ENCODE measurements around the gene PIANP.
A peak's percentile ranks its signal among the peaks of the same experiment; 100 is the strongest.

Gene PIANP

GRCh38 chr12:6653342-6653741 lies 47.3 kb downstream of the PIANP start:
- DNase-seq (ENCODE audit: low read depth), result no peak
- no peak overlapping the region for H3K4me3 ChIP-seq (ENCODE audit: low read length)
- no peak for TF ChIP-seq CTCF (IDR thresholded peaks at IDR 0.05; ENCODE audit: insufficient read depth, low read depth, low read length, missing control alignments)

- H3K4me3 ChIP-seq (ENCODE audit: low read length), result no peak overlapping the region
- TF ChIP-seq CTCF (IDR thresholded peaks at IDR 0.05; ENCODE audit: insufficient read depth, low read depth, low read length, missing control alignments), result no peak
- no peak for DNase-seq (ENCODE audit: low read depth)
These were observed 48.2 kb downstream of the PIANP start for GRCh38 chr12:6652391-6652790.

GRCh38 chr12:6650832-6651231 lies 49.8 kb downstream of the PIANP start:
- DNase-seq (ENCODE audit: low read depth), result no peak
- no peak for TF ChIP-seq CTCF (IDR thresholded peaks at IDR 0.05; ENCODE audit: insufficient read depth, low read depth, low read length, missing control alignments)
- H3K4me3 ChIP-seq (ENCODE audit: low read length), result no peak overlapping the region

- no peak for TF ChIP-seq CTCF (IDR thresholded peaks at IDR 0.05; ENCODE audit: insufficient read depth, low read depth, low read length, missing control alignments)
- H3K4me3 ChIP-seq (ENCODE audit: low read length), result peak within 1 kb of the TSS; percentile 26
- peak; percentile 51 for DNase-seq (ENCODE audit: low read depth)
These were observed 53.5 kb downstream of the PIANP start, which contains the start of gene ACRBP for GRCh38 chr12:6647083-6647604. Gene ACRBP, minus strand, starts transcription at chr12:6647432. Its CDS starts 66 bp downstream, at chr12:6647366.

- TF ChIP-seq CTCF (IDR thresholded peaks at IDR 0.05; ENCODE audit: insufficient read depth, low read depth, low read length, missing control alignments), result no peak
- no peak overlapping the region for H3K4me3 ChIP-seq (ENCODE audit: low read length)
- DNase-seq (ENCODE audit: low read depth), result no peak
These were observed 54.1 kb downstream of the PIANP start for GRCh38 chr12:6646276-6647082.

GRCh38 chr12:6644903-6645302 lies 55.7 kb downstream of the PIANP start:
- DNase-seq (ENCODE audit: low read depth), result no peak
- no peak overlapping the region for H3K4me3 ChIP-seq (ENCODE audit: low read length)
- peak; percentile 28 for TF ChIP-seq CTCF (IDR thresholded peaks at IDR 0.05; ENCODE audit: insufficient read depth, low read depth, low read length, missing control alignments)

GRCh38 chr12:6644257-6644596 lies 56.4 kb downstream of the PIANP start:
- TF ChIP-seq CTCF (IDR thresholded peaks at IDR 0.05; ENCODE audit: insufficient read depth, low read depth, low read length, missing control alignments), result no peak

More at GRCh38 chr12:6644257-6644596, 56.4 kb downstream of the PIANP start:
- no peak for DNase-seq (ENCODE audit: low read depth)
- no peak overlapping the region for H3K4me3 ChIP-seq (ENCODE audit: low read length)

All from epithelial cell of esophagus (primary cell).